ENCODE results near the gene UPK2. TPM values are rescaled to one million over a fixed set of nuclear protein-coding genes. Genes with fewer than 3 reads are reported as not detected.
"Not testable (repeated sequence)": the region's sequence is repeated elsewhere in the genome, so short reads cannot be mapped to it uniquely, and the experiment has no call there.

Gene UPK2
- total RNA-seq, 2 experiments from 2014 or later, result not detected

DNA sequence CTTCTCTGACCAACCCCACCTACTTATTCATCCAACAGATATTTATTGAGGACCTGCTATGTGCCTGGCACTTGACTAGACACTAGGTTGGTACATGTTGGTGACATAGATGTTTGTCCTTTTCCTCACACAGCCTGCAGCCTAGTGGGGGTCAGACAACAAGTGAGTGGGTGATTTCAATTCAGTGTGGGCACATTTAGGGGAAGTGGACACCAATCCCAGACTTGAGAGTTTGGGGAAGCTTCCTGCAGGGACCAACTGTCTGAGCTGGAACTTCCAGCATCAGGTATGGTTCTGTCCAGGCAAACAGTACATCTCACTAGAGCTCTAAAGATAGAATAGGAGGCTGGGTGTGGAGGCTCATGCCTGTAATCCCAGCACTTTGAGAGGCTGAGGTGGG lies 24.5 kb upstream of the UPK2 start:
- ATAC-seq (no peak), DNase-seq (no peak)
- CTCF ChIA-PET, result interaction anchor here (0.6 to 4.4 kb wide), 9 partner anchors 12 to 1232 kb away, joined by 3 to 32 read pairs (median 6); partner anchors contain the start of gene DDX6
- no peak overlapping the region for H3K27ac Mint-ChIP-seq
- H3K4me3 Mint-ChIP-seq, result no peak overlapping the region
- H3K4me1 Mint-ChIP-seq, result peaks cover 29% of the 10 kb centered on the region
- no peaks in the 10 kb centered on the region for H3K9me3 Mint-ChIP-seq (ENCODE audit: low read depth)
- H3K36me3 Mint-ChIP-seq, result no peaks in the 10 kb centered on the region
- H3K27me3 Mint-ChIP-seq, result no peaks in the 10 kb centered on the region

DNA sequence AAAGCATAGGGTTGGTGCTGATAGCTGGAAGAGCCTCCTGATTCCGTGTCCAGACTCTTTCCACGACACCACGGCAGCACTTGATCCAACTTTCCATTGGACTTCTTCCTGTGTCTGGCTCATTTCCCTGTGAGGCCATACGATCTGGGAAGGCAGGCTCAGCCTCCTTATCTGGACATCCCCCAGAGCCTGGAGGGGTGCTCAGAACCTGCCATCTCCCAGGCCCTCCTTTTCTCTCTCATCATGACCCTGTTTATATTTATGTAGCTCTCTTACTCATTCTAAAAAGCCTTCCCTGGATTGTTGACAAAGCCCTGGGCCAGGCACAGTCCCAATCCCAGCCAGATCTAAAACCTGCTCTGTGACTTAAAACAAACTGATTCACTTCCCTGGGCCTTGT lies 22.6 kb upstream of the UPK2 start:
- H3K27ac Mint-ChIP-seq, result no peak overlapping the region
- CTCF ChIA-PET, result interaction anchor here (1.2 to 4.4 kb wide), 3 partner anchors 24 to 244 kb away, joined by 4 to 32 read pairs (median 6); no protein-coding TSS in a partner anchor

DNA sequence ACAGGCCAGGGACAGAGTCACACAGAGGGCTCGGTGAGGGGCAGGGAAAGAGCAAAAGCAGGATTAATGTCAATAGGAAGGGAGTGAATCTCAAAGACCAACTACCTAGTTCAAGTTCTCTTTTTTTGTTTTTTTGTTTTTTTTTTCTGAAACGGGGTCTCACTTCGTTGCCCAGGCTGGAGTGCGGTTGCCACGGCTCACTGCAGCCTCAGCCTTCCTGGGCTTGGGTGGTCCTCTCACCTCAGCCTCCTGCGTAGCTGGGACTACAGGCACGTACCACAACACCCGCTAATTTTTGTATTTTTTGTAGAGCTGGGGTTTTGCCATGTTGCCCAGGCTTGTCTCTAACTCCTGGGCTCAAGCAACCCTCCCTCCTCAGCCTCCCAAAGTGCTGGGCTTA lies 20.7 kb upstream of the UPK2 start:
- DNase-seq (no peak), ATAC-seq (no peak)
- H3K4me3 Mint-ChIP-seq, result no peak overlapping the region
- peaks cover 24% of the 10 kb centered on the region for H3K4me1 Mint-ChIP-seq
- H3K36me3 Mint-ChIP-seq, result no peaks in the 10 kb centered on the region
- H3K27ac Mint-ChIP-seq, result no peak overlapping the region
- no peaks in the 10 kb centered on the region for H3K9me3 Mint-ChIP-seq (ENCODE audit: low read depth)
- peaks cover 6% of the 10 kb centered on the region for H3K27me3 Mint-ChIP-seq
- CTCF ChIA-PET, result interaction anchor here (1.2 to 1.9 kb wide), 3 partner anchors 10 to 246 kb away, joined by 4 to 6 read pairs (median 5); no protein-coding TSS in a partner anchor

More for the DNA sequence above, 22.6 kb upstream of the UPK2 start:
- Mint-ChIP-seq H3K4me1 (peaks cover 12% of the 10 kb centered on the region), H3K36me3 (no peaks in the 10 kb centered on the region), H3K27me3 (peaks cover 3% of the 10 kb centered on the region), H3K9me3 (ENCODE audit: low read depth) (no peaks in the 10 kb centered on the region), H3K4me3 (no peak overlapping the region)
- ATAC-seq (no peak), DNase-seq (no peak)

DNA sequence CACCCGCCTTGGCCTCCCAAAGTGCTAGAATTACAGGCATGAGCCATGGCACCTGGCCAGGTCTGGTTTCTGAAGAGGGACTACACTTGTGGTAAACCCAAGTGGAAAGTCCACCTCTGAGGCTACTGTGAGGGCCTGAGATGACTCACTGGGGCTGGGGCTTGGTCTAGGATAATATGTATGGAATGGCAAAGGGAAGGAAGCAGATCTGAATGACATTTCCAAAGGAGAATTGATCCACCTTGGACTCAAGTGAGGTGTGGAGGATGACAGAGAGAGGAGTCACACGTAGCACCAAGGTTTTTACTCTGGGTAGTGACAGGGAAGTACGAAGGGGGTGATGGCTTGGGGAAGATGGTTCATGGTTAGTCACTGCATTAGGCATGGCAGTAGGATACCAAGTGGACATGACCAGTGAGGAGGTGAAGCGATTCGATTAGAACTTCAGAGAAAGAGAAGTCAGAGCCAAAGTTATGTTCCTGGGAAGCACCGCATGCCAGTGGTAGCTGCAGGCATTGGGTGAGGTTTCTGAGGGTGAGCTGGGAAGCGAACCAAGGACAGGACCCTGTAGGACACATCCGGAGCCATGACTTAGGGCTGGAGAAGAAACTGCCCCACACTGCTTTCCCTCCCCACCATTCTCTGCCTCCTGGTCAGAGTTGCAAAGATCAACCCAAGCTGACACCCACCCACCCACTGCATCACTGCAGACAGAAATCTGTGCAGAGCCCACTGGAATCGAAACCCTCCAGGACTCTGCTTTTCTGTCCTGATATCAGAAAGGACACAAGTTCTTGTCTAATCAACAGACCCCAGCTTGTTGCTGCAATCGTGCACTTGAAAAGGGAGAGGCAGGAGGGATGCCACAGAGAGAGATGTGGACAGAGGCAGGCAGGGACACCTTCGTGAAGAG lies 17.4 kb upstream of the UPK2 start:
- Mint-ChIP-seq H3K9me3 (ENCODE audit: low read depth) (no peaks in the 10 kb centered on the region), H3K36me3 (no peaks in the 10 kb centered on the region), H3K27me3 (peaks cover 8% of the 10 kb centered on the region), H3K4me3 (no peak overlapping the region), H3K27ac (no peak overlapping the region), H3K4me1 (peaks cover 28% of the 10 kb centered on the region)
- DNase-seq, result no peak
- CTCF ChIA-PET, result interaction anchor here (1.1 to 2.5 kb wide), 4 partner anchors 9 to 280 kb away, joined by 3 to 18 read pairs (median 4); partner anchors contain the start of gene SLC37A4
- no peak for ATAC-seq

DNA sequence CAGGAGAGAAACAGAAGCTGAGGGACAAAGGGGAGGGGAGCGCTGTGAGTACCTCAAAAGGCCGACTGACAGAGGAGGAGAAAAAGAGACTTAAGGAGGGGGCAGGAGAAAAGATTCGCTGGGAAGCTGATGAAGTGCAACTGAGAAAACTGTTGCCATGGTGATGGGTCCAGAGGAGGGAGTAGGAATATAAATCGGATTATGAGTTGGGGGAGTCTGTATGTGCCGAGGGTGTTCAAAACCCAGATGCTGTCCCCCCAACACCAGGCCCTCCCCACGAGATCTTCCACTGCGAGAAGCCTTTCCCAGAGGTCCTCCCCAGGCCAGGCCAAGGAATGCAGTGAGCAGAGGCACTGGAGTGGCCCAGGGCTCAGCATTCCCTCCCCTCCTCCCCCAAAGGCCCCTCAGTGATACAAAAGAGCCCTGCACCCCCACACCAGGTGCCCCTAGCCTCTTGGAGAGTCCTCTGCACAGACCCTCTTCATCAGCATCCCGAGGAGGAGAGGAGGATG lies 16.6 kb upstream of the UPK2 start:
- Mint-ChIP-seq H3K27me3 (peaks cover 8% of the 10 kb centered on the region), H3K4me1 (peaks cover 28% of the 10 kb centered on the region), H3K27ac (no peak overlapping the region), H3K36me3 (no peaks in the 10 kb centered on the region), H3K4me3 (no peak overlapping the region), H3K9me3 (ENCODE audit: low read depth) (no peaks in the 10 kb centered on the region)
- CTCF ChIA-PET, result interaction anchor here (0.6 to 2.5 kb wide), 8 partner anchors 10 to 281 kb away, joined by 3 to 18 read pairs (median 4); partner anchors contain the start of genes SLC37A4 and UPK2
- ATAC-seq, result no peak
- no peak for DNase-seq

DNA sequence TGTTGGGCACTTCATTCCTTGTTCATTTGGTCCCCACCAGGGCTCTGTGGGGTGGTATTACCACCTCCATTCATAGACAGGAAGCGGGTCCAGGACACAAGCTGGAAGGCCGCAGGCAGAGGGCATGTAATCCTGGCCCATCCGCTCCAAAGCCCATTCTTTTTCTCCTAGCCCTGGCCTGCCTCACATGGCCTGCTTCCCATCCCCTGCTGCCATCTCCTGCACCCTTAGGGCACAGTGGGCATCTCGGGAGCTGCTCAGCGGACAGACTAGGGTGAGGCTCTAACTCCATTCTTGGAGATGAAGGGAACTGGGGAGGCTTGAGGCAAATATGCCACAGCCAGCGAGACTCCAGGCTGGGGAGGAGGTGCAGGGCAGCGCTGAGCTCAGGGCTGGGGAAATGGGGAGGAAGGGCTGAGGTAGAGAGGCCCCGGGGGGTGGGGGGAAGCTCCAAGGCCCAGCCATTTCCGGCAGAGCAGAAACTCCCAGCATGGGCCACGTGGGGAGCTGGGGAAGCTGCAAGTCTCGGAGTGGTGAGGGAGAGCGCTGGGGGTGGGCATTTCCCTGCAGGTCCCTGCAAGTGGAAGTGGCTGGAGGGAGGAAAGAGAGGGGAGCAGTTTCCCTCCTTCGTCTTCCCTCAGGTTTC lies 16.0 kb upstream of the UPK2 start:
- peak overlapping the region; percentile 32 for H3K27ac Mint-ChIP-seq
- H3K27me3 Mint-ChIP-seq, result peaks cover 8% of the 10 kb centered on the region
- peak; percentile 69 for DNase-seq
- no peak overlapping the region for H3K4me3 Mint-ChIP-seq
- no peaks in the 10 kb centered on the region for H3K9me3 Mint-ChIP-seq (ENCODE audit: low read depth)
- peaks cover 28% of the 10 kb centered on the region for H3K4me1 Mint-ChIP-seq
- ATAC-seq, result peak; percentile 82
- H3K36me3 Mint-ChIP-seq, result no peaks in the 10 kb centered on the region
- CTCF ChIA-PET, result interaction anchor here (0.6 to 2.5 kb wide), 9 partner anchors 10 to 282 kb away, joined by 3 to 18 read pairs (median 4); partner anchors contain the start of genes SLC37A4 and UPK2

DNA sequence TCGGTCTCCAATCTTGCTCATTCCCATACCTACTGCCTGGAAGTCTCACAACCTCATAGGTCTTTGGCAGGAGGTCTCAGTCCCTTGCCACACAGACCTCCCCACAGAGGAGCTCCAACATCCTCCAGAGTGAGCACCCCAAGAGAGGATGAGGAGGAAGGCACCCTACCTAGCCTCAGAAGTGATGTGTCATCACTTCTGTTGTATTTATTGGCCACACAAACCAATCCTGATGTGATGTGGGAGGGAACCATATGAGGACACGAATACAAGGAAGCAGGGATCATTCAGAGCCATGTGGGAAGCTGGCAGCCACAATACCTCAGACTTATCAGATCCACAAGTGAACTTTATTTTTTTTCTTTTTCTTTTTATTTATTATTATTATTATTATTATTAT lies 9.0 kb upstream of the UPK2 start:
- DNase-seq (no peak), ATAC-seq (no peak)
- H3K36me3 Mint-ChIP-seq, result no peaks in the 10 kb centered on the region
- no peak overlapping the region for H3K27ac Mint-ChIP-seq
- H3K9me3 Mint-ChIP-seq (ENCODE audit: low read depth), result no peaks in the 10 kb centered on the region
- CTCF ChIA-PET, result interaction anchor here (1.0 to 3.1 kb wide), 2 partner anchors 10 to 17 kb away, joined by 3 to 12 read pairs; partner anchors contain the start of gene UPK2
- H3K27me3 Mint-ChIP-seq, result peaks cover 9% of the 10 kb centered on the region
- H3K4me3 Mint-ChIP-seq, result no peak overlapping the region
- H3K4me1 Mint-ChIP-seq, result peaks cover 4% of the 10 kb centered on the region

DNA sequence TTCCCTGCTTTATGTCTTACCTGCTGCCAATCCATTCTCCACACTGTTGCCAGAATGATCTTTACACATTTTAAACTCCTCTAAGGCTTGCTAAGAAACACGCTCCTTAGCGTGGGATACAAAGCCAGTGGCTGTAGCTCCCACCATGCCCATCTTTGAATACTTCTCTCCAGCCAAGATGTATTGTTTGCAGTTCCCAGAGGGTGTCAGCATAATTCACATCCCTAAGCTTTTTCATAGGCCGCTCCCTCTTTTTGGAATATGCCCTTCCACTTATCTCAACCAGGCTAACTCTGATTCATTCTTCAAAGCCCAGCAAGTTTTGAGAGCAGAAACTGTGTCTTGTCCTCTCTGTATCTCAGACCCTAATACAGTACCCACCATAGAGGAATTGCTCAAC lies 8.1 kb upstream of the UPK2 start:
- no peaks in the 10 kb centered on the region for H3K36me3 Mint-ChIP-seq
- H3K9me3 Mint-ChIP-seq (ENCODE audit: low read depth), result no peaks in the 10 kb centered on the region
- peaks cover 9% of the 10 kb centered on the region for H3K27me3 Mint-ChIP-seq
- CTCF ChIA-PET, result interaction anchor here (0.6 to 3.1 kb wide), 2 partner anchors 9 to 265 kb away, joined by 3 to 12 read pairs; partner anchors contain the start of gene UPK2
- DNase-seq (no peak), ATAC-seq (no peak)
- no peak overlapping the region for H3K27ac Mint-ChIP-seq
- peaks cover 4% of the 10 kb centered on the region for H3K4me1 Mint-ChIP-seq
- H3K4me3 Mint-ChIP-seq, result no peak overlapping the region

DNA sequence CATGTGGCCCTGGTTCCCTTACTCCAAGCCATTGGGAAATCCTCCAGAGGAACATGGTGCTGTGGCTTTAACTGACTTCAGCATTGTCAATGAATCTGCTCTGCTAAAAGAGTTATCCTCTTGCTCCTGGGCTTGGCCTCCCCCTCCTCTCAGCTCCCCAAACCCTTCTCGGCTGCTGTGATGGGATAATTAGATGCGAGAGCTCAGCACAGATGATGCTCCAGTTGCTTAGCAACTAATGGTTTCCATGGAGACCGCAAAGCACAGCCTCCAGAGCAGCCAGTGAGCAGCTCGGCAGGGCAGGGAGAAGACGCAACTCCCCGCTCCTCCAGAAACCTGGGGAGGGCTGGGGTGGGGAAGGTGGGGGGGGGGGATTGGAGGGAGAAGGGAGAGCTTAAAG lies 2.8 kb upstream of the UPK2 start:
- DNase-seq (no peak), ATAC-seq (no peak)
- Mint-ChIP-seq H3K4me1 (no peaks in the 10 kb centered on the region), H3K4me3 (no peak overlapping the region), H3K9me3 (ENCODE audit: low read depth) (no peaks in the 10 kb centered on the region), H3K27ac (no peak overlapping the region), H3K36me3 (no peaks in the 10 kb centered on the region), H3K27me3 (peaks cover 2% of the 10 kb centered on the region)
- CTCF ChIA-PET, result interaction anchor here (7.7 kb wide), 1 partner anchor 264 kb away, joined by 52 read pairs; no protein-coding TSS in a partner anchor

DNA sequence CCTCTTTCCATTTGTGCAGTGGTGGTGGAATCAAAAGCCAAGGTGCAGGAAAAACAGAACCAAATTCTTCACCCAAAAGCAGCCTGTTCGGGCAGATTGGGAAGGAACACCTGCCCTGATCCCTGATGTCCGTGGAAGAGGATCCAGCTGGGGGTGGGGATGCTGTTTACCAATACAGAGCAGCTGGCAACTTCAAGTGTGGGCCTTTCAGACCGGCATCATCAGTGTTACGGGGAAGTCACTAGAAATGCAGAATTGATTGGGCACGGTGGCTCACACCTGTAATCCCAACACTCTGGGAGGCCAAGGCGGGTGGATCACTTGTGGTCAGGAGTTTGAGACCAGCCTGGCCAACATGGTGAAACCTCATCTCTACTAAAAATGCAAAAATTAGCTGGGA lies 2.1 kb upstream of the UPK2 start:
- not testable (repeated sequence) for H3K4me1 Mint-ChIP-seq; H3K36me3 Mint-ChIP-seq; H3K4me3 Mint-ChIP-seq; H3K27me3 Mint-ChIP-seq; DNase-seq; ATAC-seq; H3K9me3 Mint-ChIP-seq (ENCODE audit: low read depth); H3K27ac Mint-ChIP-seq
- CTCF ChIA-PET, result interaction anchor here (0.7 to 7.7 kb wide), 2 partner anchors 23 to 265 kb away, joined by 6 to 52 read pairs; no protein-coding TSS in a partner anchor

DNA sequence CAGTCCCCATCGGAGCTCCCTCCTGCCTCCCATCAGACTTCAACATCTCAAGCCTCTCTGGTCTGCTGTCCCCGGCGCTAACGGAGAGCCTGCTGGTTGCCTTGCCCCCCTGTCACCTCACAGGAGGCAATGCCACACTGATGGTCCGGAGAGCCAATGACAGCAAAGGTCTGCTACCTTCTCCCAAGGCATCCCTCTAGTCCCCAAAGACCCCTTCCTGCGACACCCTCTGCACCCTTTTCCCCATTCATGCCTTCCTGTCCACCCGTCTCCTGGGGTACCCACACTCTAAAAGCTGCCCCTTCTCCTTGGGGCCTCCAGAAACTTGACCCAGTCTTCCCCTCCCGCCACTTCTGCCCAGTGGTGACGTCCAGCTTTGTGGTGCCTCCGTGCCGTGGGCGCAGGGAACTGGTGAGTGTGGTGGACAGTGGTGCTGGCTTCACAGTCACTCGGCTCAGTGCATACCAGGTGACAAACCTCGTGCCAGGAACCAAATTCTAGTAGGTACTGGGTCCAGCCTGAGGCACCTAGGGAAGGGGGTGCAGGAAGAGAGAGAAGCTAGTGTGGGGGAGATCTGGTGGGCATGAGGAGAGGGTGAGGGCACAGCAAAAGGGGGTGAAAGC lies 860 bp downstream of the UPK2 start:
- Mint-ChIP-seq H3K27ac (no peak overlapping the region), H3K27me3 (peaks cover 2% of the 10 kb centered on the region), H3K4me1 (no peaks in the 10 kb centered on the region), H3K9me3 (ENCODE audit: low read depth) (no peaks in the 10 kb centered on the region), H3K36me3 (no peaks in the 10 kb centered on the region), H3K4me3 (no peak overlapping the region)
- DNase-seq (no peak), ATAC-seq (no peak)
- CTCF ChIA-PET, result interaction anchor here (0.7 to 7.7 kb wide), 26 partner anchors 8 to 364 kb away, joined by 3 to 52 read pairs (median 4); partner anchors contain the start of gene PHLDB1

DNA sequence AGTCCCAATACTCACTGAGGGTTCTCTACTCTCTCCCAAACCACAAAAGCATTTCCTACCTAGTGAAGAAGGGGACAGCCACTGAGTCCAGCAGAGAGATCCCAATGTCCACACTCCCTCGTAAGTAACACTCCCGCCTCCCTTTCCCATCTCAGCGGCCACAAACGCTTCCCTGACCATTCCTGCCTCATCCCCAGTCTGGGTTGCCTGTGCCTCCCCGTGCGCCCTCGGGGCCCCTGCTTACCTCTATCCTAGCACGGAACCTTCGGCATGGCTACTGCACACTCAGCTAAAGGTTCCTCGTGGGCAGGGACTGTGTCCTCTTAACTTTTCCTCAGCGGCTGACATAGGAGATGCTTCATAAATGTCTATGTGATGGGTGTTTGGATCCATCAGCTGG lies 1.5 kb downstream of the UPK2 start:
- no peak overlapping the region for H3K27ac Mint-ChIP-seq
- H3K27me3 Mint-ChIP-seq, result peaks cover 2% of the 10 kb centered on the region
- ATAC-seq (no peak), DNase-seq (no peak)
- H3K4me1 Mint-ChIP-seq, result no peaks in the 10 kb centered on the region
- no peaks in the 10 kb centered on the region for H3K9me3 Mint-ChIP-seq (ENCODE audit: low read depth)
- no peaks in the 10 kb centered on the region for H3K36me3 Mint-ChIP-seq
- no peak overlapping the region for H3K4me3 Mint-ChIP-seq
- CTCF ChIA-PET, result interaction anchor here (0.8 to 7.7 kb wide), 19 partner anchors 11 to 363 kb away, joined by 3 to 52 read pairs (median 4); partner anchors contain the start of gene PHLDB1
